ENCODE data around the gene CDC37L1.

Gene CDC37L1

DNA sequence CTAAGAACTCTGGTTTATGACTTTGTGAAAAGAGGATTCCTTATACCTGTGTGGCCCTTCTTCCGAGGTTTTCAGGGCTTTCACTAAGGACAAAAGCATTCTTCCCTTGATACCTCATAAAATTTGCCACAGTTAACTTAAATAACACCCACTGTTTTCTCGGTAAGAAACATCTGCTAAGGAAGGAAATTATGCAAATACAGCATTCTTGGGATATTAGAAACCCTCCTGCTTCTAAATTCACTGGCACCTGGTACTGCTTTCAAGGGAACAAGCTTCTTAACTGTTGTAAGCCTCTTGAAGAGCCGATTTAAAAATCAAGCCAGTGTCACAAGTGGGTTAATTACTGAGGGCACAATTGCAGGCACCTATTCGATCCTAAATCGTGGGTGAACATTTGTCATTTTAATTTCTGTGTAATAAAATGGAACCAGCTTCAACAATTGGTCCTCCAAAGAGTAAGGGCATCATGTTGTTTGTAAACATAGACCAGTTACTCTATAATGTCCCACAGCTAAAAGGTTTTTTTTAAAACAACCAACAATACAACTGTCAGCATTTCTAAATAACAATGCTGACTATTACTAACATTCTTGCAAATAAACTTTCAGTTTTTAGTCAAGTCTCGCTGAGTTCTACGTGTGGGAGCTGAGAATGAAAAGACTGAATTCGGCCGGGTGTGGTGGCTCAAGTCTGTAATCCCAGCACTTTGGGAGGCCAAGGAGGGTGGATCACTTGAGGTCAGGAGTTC, 35.1 kb downstream of the CDC37L1 start:
- no peak for DNase-seq (ENCODE audit: low read depth, low spot score)

DNA sequence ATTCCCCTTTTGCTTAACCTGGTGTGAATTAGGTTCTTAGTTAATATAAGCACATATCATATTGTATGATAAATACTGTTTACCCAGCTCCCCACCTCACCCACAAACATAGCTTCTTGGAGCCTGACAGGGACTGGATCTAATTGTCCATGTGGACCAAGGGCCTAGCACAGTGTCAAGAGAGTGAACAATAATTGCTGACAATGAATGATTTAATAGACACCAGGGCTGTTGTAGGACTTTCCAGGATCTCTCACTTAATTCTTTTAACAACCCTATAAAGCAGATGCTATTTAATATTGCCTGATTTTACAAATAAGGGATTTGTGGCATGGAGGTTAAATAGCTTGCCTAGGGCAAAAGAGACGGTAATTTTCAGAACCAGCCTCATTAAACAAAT, 36.8 kb downstream of the CDC37L1 start:
- no peak for DNase-seq (ENCODE audit: low read depth, low spot score)

DNA sequence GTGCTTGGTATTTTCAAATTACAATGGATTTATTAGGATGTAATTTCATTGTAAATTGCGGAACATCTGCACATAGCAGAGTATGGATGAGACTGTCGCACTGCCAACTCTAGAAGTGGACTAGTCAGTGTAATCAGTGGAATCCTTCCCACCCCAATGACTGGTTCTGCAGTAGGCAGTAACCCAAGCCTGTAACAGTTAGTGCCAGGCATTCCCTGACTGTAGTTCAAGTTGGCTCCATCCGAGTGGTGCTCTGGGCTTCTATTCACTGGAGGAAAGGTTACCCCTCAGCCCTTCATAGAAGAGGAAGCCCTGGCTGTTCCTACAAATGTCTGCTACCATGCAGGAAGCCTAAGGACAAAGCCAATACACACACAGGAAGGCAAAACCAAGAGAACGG, 38.4 kb downstream of the CDC37L1 start:
- no peak for DNase-seq (ENCODE audit: low read depth, low spot score)

DNA sequence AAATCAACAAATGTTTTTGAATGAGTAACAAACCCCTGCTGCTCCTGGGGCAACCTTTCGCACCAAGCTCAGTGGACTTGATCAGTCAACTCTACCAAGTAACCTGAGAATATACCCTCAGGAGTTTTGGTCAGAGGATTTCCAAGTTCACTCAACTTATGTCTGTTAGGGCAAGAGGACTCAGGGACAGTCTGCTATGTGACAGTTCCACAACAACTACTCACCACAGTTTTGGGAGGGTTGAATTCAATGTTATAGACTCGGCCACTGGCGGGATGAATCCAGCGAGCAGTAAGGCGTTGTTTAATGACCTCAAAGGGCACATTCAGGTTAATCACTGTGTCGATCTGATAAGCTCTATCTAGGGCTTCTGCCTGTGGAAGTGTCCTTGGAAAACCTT, 39.5 kb downstream of the CDC37L1 start:
- no peak for DNase-seq (ENCODE audit: low read depth, low spot score)

DNA sequence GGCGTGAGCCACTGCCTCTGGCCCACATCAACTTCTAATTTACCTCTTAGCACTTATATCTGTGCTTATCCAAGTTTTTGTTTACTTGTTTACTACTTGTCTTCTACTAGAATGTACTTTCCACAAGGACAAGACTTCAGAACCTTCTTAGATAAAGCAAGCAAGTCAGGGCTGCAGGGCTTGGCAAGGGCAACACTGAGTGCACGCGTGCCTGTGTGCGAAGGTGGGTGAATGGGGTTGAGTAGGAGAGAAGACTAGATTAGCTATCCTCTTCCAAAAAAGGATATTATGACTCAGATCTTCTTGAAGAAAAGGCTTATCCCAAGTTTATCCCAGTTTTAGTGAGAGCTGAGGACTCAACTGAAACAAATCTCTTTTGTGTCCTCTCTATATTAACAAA, 42.4 kb downstream of the CDC37L1 start:
- DNase-seq (ENCODE audit: low read depth, low spot score), result no peak

DNA sequence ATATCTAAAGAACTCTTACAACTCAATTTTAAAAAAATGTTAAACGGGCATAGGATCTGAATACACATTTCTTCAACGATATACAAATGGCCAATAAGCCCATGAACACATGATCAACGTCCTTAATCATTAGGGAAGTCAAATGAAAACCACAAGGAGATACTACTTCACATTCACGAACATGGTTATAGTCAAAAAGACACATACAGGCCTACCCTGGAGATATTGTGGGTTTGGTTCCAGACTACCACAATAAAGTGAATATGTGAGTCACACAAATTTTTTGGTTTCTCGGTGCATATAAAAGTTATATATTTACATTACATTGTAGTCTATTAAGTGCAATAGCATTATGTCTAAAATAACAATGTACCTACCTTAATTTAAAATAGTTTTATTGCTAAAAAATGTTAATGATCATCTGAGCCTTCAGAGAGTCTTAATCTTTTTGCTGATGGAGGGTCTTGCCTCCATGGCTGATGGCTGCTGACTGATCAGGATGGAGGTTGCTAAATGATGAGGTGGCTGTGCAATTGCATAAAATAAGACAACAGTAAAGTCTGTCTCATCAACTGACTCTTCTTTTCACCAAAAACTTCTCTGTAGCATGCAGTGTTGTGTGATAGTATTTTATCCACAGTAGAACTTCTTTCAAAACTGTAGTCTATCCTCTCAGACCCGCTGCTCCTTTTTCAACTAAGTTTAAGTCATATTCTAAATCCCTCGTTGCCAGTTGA, 46.5 kb downstream of the CDC37L1 start:
- no peak for DNase-seq (ENCODE audit: low read depth, low spot score)

DNA sequence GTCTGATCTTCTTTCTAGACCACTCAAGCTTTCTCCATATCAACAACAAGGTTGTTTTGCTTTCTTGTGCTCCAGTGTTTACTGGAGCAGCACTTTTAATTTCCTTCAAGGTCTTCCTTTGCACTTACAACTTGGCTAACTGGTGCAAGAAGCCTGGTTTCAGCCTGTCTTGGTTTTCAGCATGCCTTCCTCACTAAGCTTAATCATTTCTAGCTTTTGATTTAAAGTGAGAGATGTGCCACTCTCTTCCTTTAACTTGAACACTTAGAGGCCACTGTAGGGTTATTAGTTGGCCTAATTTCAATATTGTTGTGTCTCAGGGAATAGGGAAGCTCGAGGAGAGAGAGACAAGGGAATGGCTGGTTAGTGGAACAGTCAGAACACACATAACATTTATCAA, 48.2 kb downstream of the CDC37L1 start:
- no peak for DNase-seq (ENCODE audit: low read depth, low spot score)

DNA sequence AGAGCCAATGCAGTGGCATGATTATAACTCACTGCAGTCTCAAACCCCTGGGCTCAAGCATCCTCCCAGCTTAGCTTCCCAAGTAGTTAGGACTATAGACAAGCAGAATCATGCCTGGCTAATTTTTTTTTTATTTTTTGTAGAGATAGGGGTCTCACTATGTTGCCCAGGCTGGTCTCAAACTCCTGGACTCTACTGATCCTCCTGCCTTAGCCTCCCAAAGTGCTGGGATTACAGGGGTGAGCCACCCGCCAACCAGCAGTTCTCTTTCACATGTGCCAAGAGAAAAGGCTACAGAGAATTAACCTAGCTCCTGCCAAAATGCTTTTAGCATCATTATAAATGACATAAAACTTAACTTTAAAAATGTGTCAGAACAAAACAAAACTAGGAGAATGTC, 53.5 kb downstream of the CDC37L1 start:
- no peak for DNase-seq (ENCODE audit: low read depth, low spot score)

DNA sequence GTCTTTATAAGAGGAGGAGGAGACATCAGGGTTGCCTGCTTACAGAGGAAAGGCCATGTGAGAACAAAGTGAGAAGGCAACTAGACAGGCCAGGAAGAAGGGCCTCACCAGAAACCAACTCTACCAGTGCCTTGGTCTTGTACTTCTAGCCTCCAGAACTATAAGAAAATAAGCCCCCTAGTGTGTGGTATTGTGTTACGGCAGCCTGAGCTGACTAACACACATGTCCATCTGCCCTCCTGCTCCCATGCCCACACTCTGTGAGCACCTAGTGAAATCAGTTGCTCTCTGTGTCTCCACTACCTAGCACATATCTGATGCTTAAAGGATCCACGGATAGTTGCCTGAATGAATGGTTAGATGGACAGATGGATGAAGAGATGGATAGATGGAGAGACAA, 54.8 kb downstream of the CDC37L1 start:
- DNase-seq (ENCODE audit: low read depth, low spot score), result no peak

DNA sequence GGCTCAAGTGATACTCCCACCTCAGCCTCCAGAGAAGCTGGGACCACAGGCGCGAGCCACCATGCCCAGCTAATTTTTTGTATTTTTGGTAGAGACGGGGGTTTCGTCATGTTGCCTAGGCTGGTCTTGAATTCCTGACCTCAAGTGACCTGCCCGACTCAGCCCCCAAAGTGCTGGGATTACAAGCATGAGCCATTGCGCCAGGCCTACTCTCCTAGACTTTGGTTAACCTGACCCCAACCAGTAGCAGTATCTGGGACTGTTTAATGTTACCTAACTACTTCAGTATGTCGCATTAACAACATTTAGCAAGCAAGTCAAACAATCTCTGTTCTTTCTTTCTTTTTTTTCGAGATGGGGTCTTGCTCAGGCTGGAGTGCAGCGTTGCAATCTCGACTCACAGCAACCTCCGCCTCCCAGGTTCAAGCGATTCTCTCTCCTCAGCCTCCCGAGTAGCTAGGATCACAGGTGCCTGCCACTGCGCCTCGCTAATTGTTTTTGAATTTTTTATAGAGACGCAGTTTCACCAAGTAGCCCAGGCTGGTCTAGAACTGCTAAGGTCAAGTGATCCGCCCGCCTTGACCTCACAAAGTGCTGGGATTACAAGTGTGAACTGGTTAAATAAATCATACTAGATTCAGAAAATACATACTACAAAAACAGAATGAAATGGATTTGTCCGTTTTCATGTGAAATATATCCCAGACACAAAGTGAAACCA, 59.7 kb downstream of the CDC37L1 start:
- DNase-seq (ENCODE audit: low read depth, low spot score), result no peak

DNA sequence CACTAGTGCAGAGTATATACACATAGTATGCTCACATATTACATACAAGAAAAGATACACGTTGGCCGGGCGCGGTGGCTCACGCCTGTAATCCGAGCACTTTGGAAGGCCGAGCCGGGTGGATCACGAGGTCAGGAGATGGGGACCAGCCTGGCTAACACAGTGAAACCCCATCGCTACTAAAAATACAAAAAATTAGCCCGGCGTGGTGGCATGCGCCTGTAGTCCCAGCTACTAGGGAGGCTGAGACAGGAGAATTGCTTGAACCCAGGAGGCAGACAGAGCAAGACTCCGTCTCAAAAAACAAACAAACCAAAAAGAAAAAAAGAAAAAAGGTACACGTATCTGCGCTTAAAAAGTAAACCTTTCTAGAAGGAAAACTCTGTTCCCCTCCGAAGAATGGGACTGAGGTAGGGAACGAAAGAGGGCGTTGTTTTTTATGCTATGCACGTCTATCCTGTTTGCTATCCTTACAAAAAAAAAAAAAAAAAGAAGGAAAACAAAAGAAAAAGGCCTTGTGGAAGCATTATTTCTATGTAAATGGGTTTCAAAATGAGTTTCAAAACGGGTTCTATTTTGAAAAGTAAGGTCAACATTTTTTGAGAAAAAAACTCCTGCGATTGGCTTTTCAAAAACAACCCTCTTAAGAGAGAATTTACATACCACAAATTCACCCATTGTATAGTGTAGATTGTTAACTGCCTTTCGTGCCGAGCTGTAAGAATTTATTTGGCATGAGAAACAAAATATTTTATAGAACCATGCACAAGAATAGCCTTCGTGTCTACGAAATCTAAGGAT, 60.4 kb downstream of the CDC37L1 start:
- DNase-seq (ENCODE audit: low read depth, low spot score), result no peak

DNA sequence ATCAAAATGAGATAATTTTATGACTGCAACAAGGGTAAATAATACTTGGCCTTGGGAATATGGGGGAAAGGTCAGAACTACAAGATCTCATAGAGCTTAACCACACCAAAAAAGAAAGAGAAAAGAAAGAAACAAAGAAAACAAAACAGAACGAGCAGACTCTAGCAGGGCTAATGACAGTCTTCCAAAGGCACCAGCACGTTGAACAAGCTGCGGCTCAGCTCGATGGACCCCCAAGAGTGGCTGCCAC, 60.9 kb downstream of the CDC37L1 start:
- no peak for DNase-seq (ENCODE audit: low read depth, low spot score)

DNA sequence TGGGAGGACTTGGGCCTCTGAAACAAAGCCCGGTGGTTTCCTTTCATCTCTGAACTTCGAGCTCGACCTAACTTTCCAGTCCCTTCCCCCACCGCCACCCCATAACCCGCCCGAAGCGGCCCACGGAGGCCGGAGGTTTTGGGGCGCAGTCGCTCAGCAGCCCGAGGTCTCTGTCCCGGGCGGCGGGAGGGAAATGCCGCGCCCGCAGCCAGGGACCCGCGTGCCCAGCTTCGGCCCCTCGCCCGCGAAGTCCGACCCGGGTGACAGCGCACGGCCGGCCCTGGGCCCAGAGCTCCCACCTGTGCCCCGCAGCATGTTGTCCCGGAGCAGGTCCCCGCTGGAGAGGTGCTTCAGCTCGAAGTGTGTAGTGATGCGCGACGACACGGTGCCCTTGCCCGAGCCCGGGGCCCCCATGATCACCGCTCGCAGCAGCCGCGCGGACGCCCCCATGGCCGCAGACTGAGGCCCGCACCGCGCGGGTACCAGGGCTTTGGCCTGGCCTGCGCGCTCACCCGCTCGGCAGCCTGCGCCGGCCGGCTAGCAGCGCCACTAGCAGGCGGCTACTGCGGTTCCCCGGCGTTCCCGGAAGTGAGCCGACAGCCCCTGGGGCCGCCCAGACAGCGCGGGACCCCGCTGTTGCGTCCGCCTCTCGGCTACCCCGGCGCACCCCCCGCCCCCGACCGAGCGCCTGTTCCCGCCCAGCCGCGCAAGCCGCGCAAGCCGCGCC, 61.4 kb downstream of the CDC37L1 start, which contains the start of gene AK3:
TSS of gene AK3 (minus strand) at position 565 of the 727 bp plus-strand sequence. CDS start at position 450, 115 bp downstream.
- DNase-seq (ENCODE audit: low read depth, low spot score), result peak; percentile 64

DNA sequence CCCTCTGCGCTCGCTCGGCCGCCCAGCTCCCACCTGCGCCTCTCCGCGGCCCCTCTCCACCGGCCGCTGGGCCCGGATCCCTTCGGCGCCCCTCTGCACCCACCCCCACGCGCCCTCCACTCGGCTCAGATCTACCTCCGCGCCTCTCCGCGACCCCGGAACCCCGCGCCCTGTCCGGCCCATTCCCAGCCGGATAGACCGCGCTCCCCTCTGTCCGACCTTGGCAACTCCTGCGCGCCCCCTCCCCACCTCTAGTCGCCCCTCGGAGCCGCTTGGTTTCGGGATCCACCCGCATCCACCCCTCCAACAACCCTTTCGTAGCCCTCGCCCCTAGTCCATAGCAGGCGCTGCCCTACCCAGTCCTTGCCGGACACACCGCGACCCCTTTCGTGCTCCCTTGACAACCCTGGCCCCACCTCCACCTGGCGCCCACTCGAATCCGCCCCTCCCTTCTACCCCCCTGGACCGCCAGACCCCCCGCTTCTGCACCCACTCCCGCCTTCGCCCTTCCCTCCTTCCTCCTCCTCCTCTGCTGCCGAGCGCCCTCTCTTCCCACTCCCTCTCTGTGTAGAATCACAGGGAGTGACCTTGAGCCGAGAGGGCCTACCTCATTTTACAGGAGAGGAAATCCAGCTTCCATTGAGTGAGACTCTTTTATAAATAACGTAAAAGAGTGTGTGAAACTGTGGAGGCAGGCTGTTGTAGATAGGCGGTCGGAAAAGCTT, 62.2 kb downstream of the CDC37L1 start:
- no peak for DNase-seq (ENCODE audit: low read depth, low spot score)

DNA sequence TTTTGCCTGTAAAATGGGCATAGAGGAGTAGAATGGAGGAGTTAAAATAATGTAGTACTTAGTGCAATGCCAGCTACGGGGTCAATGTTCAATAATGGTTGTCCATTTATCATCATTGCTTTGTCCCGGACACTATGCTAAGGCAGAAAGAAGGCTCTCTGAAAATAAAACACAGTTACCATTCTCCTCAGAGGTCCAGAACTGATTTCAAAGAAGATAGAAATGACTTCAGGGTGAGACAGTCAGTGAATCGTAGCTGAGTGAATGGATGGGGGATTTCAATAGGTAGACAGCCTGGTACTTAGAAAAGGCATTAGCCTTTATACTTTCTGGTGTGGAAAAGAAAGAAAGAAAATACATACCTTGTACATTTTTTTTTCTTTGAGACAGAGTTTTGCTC, 62.9 kb downstream of the CDC37L1 start:
- no peak for DNase-seq (ENCODE audit: low read depth, low spot score)

DNA sequence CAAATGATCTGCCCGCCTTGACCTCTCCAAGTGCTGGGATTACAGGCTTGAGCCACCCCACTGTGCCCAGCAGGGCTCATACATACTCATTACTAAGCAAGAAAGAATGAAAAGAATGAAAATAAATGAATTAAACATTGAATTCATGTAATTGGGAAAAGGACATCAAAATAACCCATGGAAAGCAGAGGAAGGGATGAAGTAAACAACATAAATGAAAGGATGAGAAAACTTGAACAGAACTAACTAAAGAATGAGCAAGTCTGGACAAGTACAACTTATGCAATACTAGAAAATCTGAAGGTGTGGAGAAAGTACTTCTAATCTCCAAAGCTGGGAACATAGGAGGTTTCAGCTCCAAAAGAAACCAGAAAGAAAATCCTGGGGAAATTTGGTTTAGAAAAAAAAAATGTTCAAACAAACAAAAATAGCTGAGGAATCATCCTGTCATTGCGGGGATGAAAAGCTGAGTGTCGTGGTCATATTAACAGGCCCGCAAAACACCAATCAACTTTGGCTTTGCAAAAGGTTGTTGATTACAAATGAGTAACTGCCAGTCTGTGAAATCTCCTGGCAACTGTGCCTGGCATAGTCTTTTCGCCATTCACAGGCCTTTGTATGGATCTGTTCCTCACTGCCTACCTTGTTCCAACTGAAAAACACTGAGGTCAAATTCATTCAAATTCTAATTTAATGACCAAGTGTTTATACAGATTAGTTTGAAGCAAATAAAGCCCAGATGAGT, 63.9 kb downstream of the CDC37L1 start:
- DNase-seq (ENCODE audit: low read depth, low spot score), result no peak

DNA sequence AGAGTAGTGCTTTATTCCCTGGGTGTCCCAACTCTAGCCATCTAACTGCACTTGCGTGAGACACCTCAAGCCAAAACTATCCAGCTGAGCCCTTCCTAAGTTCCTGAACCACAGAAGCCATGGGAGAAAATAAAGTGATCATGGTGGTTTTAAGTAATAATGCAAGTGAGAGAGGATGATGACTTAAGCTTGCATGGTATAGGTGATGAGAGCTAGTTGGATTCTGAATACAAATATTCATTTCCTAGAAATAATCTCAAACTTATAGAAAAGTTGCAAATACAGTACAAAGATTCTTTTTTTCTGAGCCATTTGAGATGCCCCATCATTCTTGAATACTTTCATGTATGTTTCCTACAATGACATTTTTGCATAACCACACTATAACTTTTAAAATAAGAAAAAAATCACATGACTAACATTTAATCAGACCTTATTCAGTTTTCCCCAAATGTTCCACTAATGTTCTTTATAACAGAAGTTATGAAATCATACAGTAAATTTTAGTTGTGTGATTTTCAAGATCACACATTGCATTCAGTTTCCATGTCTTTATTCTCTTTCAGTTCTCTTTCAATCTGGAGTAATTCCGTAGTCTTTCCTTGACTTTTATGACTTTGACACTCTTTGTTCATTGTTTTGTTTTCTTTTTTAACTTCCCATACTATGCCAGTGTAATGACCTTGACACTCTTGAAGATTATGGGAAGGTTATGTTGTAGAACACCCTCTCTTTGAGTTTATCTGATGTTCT, 67.1 kb downstream of the CDC37L1 start:
- DNase-seq (ENCODE audit: low read depth, low spot score), result no peak

DNA sequence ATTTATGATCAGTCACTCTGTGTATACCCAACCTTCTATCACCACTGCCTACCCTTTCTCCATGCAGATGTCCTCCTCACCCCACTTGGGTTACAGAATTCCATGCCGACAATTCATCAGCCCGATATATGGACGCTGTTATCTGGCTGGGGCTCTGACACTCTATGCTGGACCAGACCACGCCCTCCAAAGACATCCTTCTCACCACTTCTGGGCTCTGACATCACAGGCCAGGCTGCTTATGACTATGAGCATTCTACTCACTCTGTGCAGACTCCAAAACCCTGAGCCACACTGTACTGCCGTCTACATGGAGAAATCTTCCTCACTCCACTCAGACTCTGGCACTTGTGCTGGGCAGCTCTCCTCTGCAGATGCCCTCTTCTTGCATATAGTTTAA, 69.2 kb downstream of the CDC37L1 start:
- no peak for DNase-seq (ENCODE audit: low read depth, low spot score)

DNA sequence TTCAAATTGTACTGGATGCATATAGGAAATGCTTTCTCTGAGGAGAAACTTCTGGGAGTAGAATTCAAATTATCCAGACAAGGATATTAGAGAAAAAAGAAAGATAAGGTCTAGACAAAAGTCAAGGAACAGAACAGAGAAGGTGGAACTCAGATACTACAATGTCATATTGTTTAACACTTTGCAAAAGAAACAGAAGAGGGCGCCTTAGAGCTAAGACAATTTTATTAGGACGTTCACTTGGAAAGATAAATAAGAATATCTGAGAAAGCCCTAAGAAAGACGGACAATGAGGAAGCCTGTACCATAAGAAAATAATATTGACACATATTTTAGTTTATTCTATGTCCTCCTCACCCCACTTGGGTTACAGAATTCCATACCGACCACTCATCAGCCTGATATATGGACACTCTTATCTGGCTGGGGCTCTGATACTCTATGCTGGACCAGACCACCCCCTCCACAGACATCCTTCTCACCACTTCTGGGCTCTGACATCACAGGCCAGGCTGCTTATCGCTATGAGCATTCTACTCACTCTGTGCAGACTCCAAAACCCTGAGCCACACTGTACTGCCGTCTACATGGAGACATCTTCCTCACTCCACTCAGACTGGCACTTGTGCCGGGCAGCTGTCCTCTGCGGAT, 70.8 kb downstream of the CDC37L1 start:
- no peak for DNase-seq (ENCODE audit: low read depth, low spot score)
